Ovary (tissue), 3 donors: Measurements from ENCODE around the gene MOB3A.

Experiments
- EP300 ChIP-seq: sonication (generic); formaldehyde crosslinking; IDR thresholded peaks from one replicate; pipeline ENCODE4 v1.6.1; 2017; ENCODE audit warnings: antibody characterized with exemption
- POLR2A ChIP-seq: fragments of 450-650 bp; IDR thresholded peaks from one replicate; pipeline ENCODE4 v1.6.1; 2017; ENCODE audit warnings: antibody characterized with exemption, mild to moderate bottlenecking, moderate library complexity
- TF ChIP-seq, protein P1 (sequence below), 3 donors: fragments of 450-650 bp in 2 of 3; fragments of 200-600 bp in 1 of 3; IDR thresholded peaks; one replicate each; pipeline versions ENCODE4 v1.5.1 to v1.8.0; 2016 to 2022; ENCODE audit warnings: antibody characterized with exemption in 3 of 3, mild to moderate bottlenecking in 1 of 3
- donor health status: DM: no; HTN: no; CAD: no.

DNA sequence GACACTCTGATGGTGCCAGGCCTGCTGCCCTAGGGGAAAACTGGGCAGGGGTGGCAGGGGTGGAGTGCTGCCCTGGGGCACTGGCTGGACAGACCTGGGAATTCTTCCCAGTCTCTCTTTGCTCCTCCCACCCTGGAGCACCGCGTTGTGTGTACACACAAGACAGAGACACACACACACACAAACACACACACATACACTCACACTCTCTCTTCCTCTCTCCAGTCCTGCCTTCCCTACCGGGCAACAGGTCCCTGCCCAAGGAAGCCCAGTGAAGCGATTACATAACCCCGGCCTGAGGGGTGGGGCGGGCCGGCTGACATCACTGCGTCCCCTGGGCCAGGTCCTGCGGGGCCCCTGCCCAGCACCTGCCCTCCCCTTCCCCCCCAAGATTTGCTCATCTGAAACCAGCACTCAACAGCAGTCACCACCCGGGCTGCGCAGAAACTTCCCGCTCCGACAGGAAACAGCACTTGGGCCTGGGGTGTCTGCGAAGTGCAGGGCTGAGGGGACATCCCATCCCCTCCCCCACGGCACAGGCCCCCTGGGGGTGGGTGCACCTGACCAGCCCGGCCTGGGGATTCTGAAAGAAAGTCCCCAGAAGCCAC lies 46.3 kb downstream of the MOB3A start:
- TF ChIP-seq, protein P1, sequence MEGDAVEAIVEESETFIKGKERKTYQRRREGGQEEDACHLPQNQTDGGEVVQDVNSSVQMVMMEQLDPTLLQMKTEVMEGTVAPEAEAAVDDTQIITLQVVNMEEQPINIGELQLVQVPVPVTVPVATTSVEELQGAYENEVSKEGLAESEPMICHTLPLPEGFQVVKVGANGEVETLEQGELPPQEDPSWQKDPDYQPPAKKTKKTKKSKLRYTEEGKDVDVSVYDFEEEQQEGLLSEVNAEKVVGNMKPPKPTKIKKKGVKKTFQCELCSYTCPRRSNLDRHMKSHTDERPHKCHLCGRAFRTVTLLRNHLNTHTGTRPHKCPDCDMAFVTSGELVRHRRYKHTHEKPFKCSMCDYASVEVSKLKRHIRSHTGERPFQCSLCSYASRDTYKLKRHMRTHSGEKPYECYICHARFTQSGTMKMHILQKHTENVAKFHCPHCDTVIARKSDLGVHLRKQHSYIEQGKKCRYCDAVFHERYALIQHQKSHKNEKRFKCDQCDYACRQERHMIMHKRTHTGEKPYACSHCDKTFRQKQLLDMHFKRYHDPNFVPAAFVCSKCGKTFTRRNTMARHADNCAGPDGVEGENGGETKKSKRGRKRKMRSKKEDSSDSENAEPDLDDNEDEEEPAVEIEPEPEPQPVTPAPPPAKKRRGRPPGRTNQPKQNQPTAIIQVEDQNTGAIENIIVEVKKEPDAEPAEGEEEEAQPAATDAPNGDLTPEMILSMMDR (IDR thresholded peaks at IDR 0.05), result no peak
- TF ChIP-seq POLR2A (peak; percentile 85), EP300 (no peak)
